NCI-H2171 (cell line): ENCODE results near the gene OXLD1.
A peak's percentile ranks its signal among the peaks of the same experiment; 100 is the strongest.

Experiments used
- DNase-seq: peaks from one replicate; lab custom pipeline; 2025; lab: John Stamatoyannopoulos, UW

OXLD1 gene

DNA sequence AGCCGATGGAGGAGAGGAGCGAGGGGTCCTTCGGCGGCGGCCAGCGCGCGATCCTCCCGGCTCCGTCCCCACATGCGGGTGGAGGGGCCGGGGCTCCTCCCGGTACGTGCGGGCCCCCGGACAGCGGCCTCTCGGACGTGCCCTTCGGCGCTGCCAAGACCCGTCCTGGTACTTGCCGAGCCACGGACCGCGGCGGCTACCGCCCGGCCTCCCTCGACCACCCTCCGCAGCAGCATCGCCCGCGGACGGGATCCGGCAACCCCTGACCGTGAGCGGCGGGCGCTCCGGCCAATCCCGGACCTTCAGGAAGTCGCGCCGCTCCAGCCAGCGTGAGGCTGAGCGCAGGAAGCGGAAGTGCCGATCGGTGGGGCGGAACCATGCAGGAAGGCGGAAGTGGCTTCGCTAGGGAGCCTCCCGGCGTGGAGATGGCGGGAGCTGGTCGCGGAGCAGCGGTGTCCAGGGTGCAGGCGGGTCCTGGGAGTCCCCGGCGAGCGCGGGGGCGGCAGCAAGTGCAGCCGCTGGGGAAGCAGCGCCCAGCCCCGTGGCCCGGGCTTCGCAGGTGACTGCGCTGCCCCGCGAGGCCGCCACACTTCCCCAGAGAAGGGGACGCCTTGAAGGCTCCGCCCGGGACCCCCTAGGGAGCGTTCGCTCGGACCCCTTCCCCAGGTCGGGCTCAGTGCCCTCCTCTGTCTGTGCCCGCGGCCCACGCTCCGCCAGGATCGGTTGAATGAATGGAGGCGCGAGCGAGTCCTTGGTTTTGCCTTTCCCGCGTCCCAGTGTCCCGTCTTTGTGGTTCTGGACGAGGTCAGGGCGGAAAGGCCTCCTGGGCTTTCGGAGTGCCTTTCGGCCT is at the start of gene OXLD1, which contains the start of gene CCDC137:
Gene OXLD1, minus strand, starts transcription at position 264 of the 850 bp plus-strand sequence. Its CDS starts 28 bp downstream, at position 236.
Gene CCDC137, plus strand, starts transcription at position 396 of the 850 bp plus-strand sequence. Its CDS starts 30 bp downstream, at position 426.
- DNase-seq = peak; percentile 93

- DNase-seq = no peak
Measured at GRCh38 chr17:81715107-81715871, 48.9 kb upstream of the OXLD1 start.

- no peak for DNase-seq
Measured at GRCh38 chr17:81714412-81715106, 48.2 kb upstream of the OXLD1 start.

GRCh38 chr17:81713556-81714411 is 47.4 kb upstream of the OXLD1 start:
- DNase-seq = no peak

GRCh38 chr17:81713004-81713555 is 46.7 kb upstream of the OXLD1 start:
- DNase-seq = no peak

DNA sequence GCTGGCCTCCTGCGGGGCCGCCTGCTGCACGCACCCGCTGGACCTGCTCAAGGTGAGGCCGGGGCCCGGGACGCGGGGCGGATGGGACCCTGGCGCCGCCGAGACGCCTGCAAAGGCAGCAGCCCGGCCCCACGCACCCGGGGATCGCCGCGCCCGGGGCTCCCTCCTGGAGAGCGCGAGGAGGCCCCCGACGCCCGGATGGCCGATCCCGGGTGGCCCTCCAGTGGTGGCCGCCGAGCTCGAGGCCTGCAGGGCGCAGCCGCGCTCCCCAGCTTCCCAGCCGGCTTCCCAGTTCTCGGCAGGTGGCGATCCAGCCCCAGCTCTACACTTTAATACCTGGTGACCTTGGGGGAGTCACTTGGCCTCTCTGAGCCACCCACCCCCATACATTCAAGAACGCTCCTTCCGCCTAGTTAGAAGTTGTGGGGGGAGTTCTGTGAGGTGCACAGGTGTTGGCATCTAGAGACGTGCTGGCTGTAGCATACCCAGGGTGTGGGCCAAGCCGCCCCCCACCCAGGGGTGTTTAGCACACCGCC is 46.1 kb upstream of the OXLD1 start:
- DNase-seq = peak; percentile 37

GRCh38 chr17:81711814-81712467 is 45.5 kb upstream of the OXLD1 start, which contains the start of gene SLC25A10:
SLC25A10 (plus strand) TSS chr17:81712284; CDS start chr17:81712427, 143 bp downstream.
- peak; percentile 84 for DNase-seq

DNA sequence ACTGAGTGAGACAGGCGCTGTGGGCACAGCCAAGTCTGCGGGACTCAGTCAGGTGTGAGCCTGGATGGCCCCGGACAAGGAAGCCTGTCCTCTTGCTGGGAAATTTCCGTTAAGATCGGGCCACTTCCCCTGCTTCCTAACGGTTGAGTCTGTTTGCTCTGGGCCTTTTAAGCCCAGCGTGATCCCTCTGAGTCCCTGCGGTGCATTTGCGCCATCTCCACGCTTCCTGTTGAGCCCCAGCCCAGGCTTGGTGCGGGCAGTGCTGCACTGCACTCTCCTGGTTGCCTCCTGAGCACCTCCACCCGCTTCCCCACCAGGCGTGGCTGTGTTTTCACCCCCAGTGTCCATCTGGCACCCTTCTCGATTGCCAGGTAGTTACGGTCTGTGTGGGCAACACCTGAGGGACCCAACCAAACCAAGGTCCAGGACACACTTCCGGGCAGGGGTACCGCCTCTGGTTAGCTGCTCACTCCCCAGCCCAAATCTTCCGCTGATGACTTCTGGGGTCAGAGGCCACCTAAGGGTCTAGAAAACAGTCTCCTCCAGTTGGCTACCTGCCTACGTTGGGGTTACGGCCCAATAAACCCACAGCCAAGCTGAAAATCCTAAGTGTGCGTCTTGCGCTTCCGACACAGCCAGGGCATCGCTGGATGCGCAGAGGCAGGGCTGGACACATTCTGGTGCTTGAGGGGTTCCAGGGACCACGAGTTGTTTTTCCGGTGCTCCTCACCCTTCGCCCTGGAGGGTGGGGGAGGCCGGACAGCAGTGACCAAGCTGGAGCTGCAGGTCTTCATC is 44.3 kb upstream of the OXLD1 start:
- DNase-seq = no peak

- DNase-seq = no peak
Measured at GRCh38 chr17:81708739-81709185, 42.4 kb upstream of the OXLD1 start.

DNA sequence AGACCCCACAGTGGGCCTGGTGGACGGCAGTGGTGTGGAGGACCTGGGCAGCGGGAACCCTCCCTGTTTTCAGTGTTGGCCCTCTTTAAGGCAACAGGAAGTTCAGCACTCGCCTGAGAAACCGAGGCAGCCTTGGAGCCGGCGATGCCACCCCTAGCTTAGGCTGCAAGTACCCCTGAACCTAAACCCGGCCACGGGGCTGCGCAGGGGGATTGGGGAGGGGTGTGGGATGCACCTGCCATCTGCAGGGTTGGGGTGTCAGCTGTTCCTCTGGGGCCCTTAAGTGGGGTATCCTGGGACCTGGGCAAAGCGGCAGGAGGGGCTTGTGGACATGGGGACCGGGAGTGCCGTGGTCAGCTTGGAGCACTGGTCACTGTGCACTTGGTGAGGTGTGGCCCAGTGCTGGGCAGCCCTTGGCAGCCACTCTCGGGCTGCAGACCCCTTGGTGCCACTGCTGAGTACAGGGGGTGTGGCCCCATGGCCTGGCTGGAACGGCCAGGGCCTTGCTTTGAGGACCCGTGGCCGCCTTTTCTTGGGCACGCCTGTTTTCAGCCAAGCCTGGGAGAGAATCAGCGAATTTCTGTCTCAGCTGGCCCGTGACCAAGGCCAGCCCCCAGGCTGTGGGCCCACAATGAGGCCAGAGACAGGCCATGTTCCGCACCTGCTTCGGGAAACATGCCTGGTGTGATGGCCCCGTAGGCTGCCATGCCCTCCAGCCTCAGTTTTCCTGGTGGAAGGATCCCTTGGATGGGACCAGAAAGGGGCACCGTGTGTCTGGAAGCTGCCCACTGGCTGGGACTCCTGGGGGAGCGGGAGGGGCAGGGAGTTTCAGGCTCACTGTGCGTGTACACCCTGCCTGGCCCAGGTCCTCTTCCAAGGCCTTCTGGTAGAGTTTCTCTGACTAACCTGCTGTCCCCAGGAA is 41.6 kb upstream of the OXLD1 start:
- DNase-seq = no peak

DNA sequence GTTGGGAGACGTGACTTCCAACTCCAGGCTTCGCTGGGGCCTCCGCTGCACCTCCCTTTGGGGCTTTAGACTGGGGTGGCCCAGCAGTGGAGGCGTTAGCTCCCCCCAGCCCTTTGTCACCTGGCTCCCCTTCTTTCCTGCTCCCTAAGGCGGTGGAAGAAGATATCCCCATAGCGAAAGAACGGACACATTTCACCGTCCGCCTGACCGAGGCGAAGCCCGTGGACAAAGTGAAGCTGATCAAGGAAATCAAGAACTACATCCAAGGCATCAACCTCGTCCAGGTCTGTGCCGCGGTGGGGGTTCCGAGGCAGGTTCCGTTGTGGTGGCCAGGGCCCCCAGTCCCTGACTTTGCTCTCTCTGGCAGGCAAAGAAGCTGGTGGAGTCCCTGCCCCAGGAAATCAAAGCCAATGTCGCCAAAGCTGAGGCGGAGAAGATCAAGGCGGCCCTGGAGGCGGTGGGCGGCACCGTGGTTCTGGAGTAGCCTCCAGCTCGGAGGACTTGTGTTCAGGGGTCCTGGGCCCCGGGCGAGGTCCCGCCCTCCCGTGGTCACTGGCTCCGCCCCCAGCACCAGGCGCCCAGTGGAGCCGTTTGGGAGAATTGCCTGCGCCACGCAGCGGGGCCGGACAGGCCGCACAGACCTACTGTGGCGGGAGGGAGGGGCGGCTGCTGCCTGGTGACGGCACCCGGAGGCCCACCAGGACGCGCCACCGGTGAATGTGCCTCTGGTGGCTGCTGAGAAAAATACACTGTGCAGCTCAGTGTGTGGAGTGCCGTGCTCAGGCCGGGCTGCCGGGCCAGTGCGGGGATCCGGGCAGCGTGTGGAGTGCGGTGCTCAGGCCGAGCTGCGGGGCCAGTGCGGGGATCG is 40.6 kb upstream of the OXLD1 start:
- no peak for DNase-seq

- DNase-seq = no peak
Measured at GRCh38 chr17:81706232-81706611, 39.8 kb upstream of the OXLD1 start.

GRCh38 chr17:81705518-81706231 is 39.3 kb upstream of the OXLD1 start:
- DNase-seq = no peak

DNA sequence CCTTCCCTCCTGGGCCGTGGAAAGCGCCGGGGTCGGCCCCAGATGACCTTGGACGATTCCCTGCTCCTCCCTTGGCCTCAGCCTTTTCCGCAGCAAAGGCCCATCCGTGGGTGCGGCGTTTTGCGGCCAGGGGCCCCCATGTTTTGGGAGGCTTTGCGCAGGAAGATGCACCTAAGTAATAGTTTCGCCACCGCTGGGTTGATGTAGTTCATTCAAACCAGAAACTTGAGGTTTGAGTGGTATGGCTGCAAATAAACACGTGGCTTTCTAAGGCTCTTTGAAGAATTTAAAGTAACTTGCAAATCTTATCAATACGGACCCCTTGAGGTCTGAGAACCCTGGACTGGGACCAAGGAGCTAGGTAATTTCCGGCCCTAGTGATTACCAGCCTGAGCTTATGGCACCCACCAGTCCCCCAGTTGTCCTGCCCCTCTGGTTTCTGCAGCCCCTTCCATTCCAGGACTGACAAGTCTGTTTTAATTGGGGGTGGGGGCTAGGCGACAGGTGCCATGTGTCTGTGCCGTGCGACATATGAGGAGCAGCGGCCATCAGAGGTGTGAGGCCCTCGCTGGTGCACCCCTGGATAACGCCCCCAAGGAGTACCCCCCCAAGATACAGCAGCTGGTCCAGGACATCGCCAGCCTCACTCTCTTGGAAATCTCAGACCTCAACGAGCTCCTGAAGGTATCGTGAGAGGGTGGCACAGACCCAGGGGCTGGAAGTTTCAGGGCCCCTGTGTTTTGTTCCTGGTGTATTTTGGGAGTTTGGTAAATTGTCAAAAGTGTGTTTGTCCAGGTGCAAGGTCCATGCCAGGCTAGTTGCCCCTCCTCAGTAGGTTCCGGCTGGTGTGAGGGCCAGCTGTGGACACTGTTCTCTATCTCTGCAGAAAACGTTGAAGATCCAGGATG is 37.6 kb upstream of the OXLD1 start:
- no peak for DNase-seq
